Endothelial cell of umbilical vein (primary cell): ENCODE results near the gene C20orf202. TPM values are rescaled to one million over a fixed set of nuclear protein-coding genes. Genes with fewer than 3 reads are reported as not detected.
A peak's percentile ranks its signal among the peaks of the same experiment; 100 is the strongest.

Experiments used
- Bru-seq: library from RNA; stranded (reverse); fragments of 400-500 nt; gene quantifications from one replicate; lab custom pipeline; 2021; lab: Mats Ljungman, UMichigan
- BruChase-seq, 2 experiments: library from RNA; stranded (reverse); fragments of 400-500 nt; gene quantifications; one replicate each; lab custom pipeline; 2021; lab: Mats Ljungman, UMichigan
- BruUV-seq: library from RNA; stranded (reverse); fragments of 400-500 nt; replicated peaks from 2 replicates; lab custom pipeline; 2021; lab: Mats Ljungman, UMichigan
- CTCF ChIA-PET: fragments of 300-600, 350-600 bp; sonication (Branson Sonifier 250); formaldehyde crosslinking; loops from one replicate; lab custom pipeline; 2021; ENCODE audit warnings: antibody characterized with exemption, inconsistent platforms; lab: Charles Lee
- POLR2A ChIA-PET: fragments of 300-600, 350-600 bp; sonication (Branson Sonifier 250); formaldehyde crosslinking; loops from one replicate; lab custom pipeline; 2021; ENCODE audit warnings: antibody characterized with exemption, inconsistent platforms; lab: Charles Lee
- DNase-seq: peaks from one replicate; pipeline ENCODE4 v3.0.0-alpha.2; 2011; ENCODE audit warnings: low read depth, low spot score
- FAIRE-seq: peaks from 2 replicates; lab custom pipeline; 2011; peaks lifted over from hg19 to GRCh38; lab: Jason Lieb, UNC
- H2AFZ ChIP-seq: 2 replicates; pipeline ENCODE4 v1.6.0; 2012; ENCODE audit warnings: low read depth, low read length, control low read depth, inconsistent platforms
- H3K27ac ChIP-seq: 2 replicates; pipeline ENCODE4 v1.5.1; 2011; ENCODE audit warnings: low read depth, mild to moderate bottlenecking, control low read depth, low read length, moderate library complexity; ENCODE audit not compliant: insufficient read depth
- H3K27me3 ChIP-seq, 2 experiments: 2 replicates each; pipeline versions ENCODE4 v1.6.0 to v1.6.1; 2011; ENCODE audit warnings: low read length in 2 of 2, mixed read lengths in 1 of 2; ENCODE audit not compliant: control insufficient read depth in 2 of 2, insufficient read depth in 2 of 2
- H3K36me3 ChIP-seq, 2 experiments: 2 replicates in 1 of 2; 3 replicates in 1 of 2; pipeline ENCODE4 v1.5.1; 2011; ENCODE audit warnings: low read length in 2 of 2, mild to moderate bottlenecking in 1 of 2, moderate library complexity in 1 of 2; ENCODE audit not compliant: control insufficient read depth in 2 of 2, insufficient read depth in 2 of 2; ENCODE audit errors: extremely low read depth in 1 of 2
- H3K4me1 ChIP-seq: 3 replicates; pipeline ENCODE4 v1.5.1; 2011; ENCODE audit warnings: mild to moderate bottlenecking, low read length; ENCODE audit not compliant: control insufficient read depth, insufficient read depth; ENCODE audit errors: extremely low read depth
- H3K4me2 ChIP-seq: 2 replicates; pipeline ENCODE4 v1.6.1; 2011; ENCODE audit warnings: low read length, control low read depth, mixed read lengths; ENCODE audit not compliant: insufficient read depth
- H3K4me3 ChIP-seq, 3 experiments: fragments of 200-600 bp in 1 of 3; sonication (generic), shearing (Covaris generic) in 1 of 3; replicated peaks in 1 of 3; 2 replicates each; pipeline ENCODE4 v1.5.1; 2011 to 2016; ENCODE audit warnings: control low read depth in 3 of 3, low read length in 3 of 3, mild to moderate bottlenecking in 2 of 3, inconsistent platforms in 1 of 3, low read depth in 1 of 3, moderate library complexity in 1 of 3; ENCODE audit not compliant: insufficient read depth in 1 of 3
- H3K79me2 ChIP-seq: 2 replicates; pipeline ENCODE4 v1.6.0; 2012; ENCODE audit warnings: low read length, inconsistent platforms; ENCODE audit not compliant: control insufficient read depth, insufficient read depth
- H3K9ac ChIP-seq: replicated peaks from 2 replicates; pipeline ENCODE3; 2011; ENCODE audit warnings: low read length, control low read depth; ENCODE audit not compliant: insufficient read depth; ENCODE audit errors: extremely low read depth
- H3K9me1 ChIP-seq: replicated peaks from 3 replicates; pipeline ENCODE4 v1.6.0; 2011; ENCODE audit warnings: mild to moderate bottlenecking, low read length; ENCODE audit not compliant: control insufficient read depth, insufficient read depth; ENCODE audit errors: extremely low read depth
- H3K9me3 ChIP-seq: replicated peaks from 2 replicates; pipeline ENCODE4 v1.5.1; 2012; ENCODE audit warnings: low read length, inconsistent platforms; ENCODE audit not compliant: control insufficient read depth, insufficient read depth
- H4K20me1 ChIP-seq: replicated peaks from 2 replicates; pipeline ENCODE3; 2011; ENCODE audit warnings: mild to moderate bottlenecking, low read length; ENCODE audit not compliant: control insufficient read depth, insufficient read depth; ENCODE audit errors: extremely low read depth
- EZH2 ChIP-seq: IDR thresholded peaks from 2 replicates; pipeline ENCODE4 v1.6.1; 2012; ENCODE audit warnings: borderline replicate concordance, low read depth, mild to moderate bottlenecking, moderate library complexity, low read length, inconsistent platforms; ENCODE audit not compliant: severe bottlenecking
- FOS ChIP-seq: IDR thresholded peaks from 2 replicates; pipeline ENCODE4 v1.6.1; 2011; ENCODE audit warnings: mild to moderate bottlenecking, low read length, moderate library complexity, borderline replicate concordance; ENCODE audit not compliant: insufficient read depth
- GATA2 ChIP-seq: IDR thresholded peaks from 2 replicates; pipeline ENCODE4 v1.7.0; 2011; ENCODE audit warnings: low read depth, mild to moderate bottlenecking, moderate library complexity, mixed read lengths, low read length; ENCODE audit not compliant: insufficient read length, insufficient read depth
- JUN ChIP-seq: IDR thresholded peaks from 2 replicates; pipeline ENCODE4 v1.6.1; 2011; ENCODE audit warnings: borderline replicate concordance, low read depth; ENCODE audit not compliant: insufficient read length, insufficient read depth
- MAX ChIP-seq: IDR thresholded peaks from 2 replicates; pipeline ENCODE4 v1.6.1; 2011; ENCODE audit not compliant: insufficient read depth, insufficient read length
- MYC ChIP-seq: IDR thresholded peaks from one replicate; pipeline ENCODE4 v1.6.1; 2011; ENCODE audit warnings: mild to moderate bottlenecking, low read depth, low read length
- POLR2A ChIP-seq: IDR thresholded peaks from 2 replicates; pipeline ENCODE4 v1.6.1; 2012; ENCODE audit warnings: low read depth, mild to moderate bottlenecking, control low read depth, low read length
- POLR2AphosphoS5 ChIP-seq: IDR thresholded peaks from 2 replicates; pipeline ENCODE4 v1.6.1; 2012; ENCODE audit warnings: low read depth, mild to moderate bottlenecking, control low read depth, low read length, moderate library complexity; ENCODE audit not compliant: insufficient read depth
- dilution Hi-C: fragments of 300-500 bp; cut with MboI; formaldehyde crosslinking; loops from one replicate; pipeline ENCODE4 v1.15.0; 2019; ENCODE audit warnings: low sequenced_read_pairs; ENCODE audit not compliant: extremely low pct_ligation_motif_present
- intact Hi-C: fragments of 100-400 bp; cut with micrococcal nuclease; formaldehyde crosslinking; loops from one replicate; pipeline ENCODE4 v1.10.0; 2022
- long read RNA-seq: library from polyadenylated mRNA; stranded (forward); transcript quantifications from one replicate; pipeline ENCODE4 v2.0.0, GENCODE V29; 2021
- polyA minus RNA-seq, 3 experiments: library from RNA; depleted of rRNA, polyadenylated mRNA; stranded (reverse); fragments of >200 nt; gene quantifications; 1 replicate in 1 of 3; 2 replicates in 2 of 3; pipeline ENCODE4 v1.2.3, GENCODE V29; 2011
- polyA plus RNA-seq, 4 experiments: library from polyadenylated mRNA; depleted of rRNA in 3 of 4; stranded (reverse) in 3 of 4; unstranded in 1 of 4; fragments of >200 nt; gene quantifications; 2 replicates each; pipeline versions ENCODE4 v1.2.1 to v1.2.3, GENCODE V29; 2011 to 2012; ENCODE audit warnings: missing spikeins in 1 of 4
- total RNA-seq: library from RNA; stranded (reverse); gene quantifications from 2 replicates; pipeline ENCODE4 v1.2.3, GENCODE V29; 2021
- TF ChIP-seq, protein P1 (sequence below), 2 donors: IDR thresholded peaks; 1 replicate in 1 of 2; 2 replicates in 1 of 2; pipeline ENCODE4 v1.5.1; 2011; ENCODE audit warnings: low read length in 2 of 2, mild to moderate bottlenecking in 2 of 2, moderate library complexity in 2 of 2, control low read depth in 1 of 2, inconsistent platforms in 1 of 2, low read depth in 1 of 2; ENCODE audit not compliant: insufficient read depth in 1 of 2; ENCODE audit errors: extremely low read depth in 1 of 2

Gene C20orf202
- not detected in 2 replicates for total RNA-seq
- not detected in 2 replicates for polyA plus RNA-seq
- 0.04 TPM in 1 of 2 replicates, not detected in the other for polyA plus RNA-seq (2011; cell fraction: cytosol; rRNA removed)
- polyA plus RNA-seq (2011; cell fraction: nucleus; rRNA removed): 0.09 TPM in 1 of 2 replicates, not detected in the other
- not detected in 2 replicates for polyA plus RNA-seq (2012)
- polyA minus RNA-seq: not detected in 2 replicates
- not detected for polyA minus RNA-seq (2011; cell fraction: cytosol; rRNA and poly(A)+ RNA removed)
- polyA minus RNA-seq (2011; cell fraction: nucleus; rRNA and poly(A)+ RNA removed): not detected in 2 replicates
- Bru-seq, nascent RNA: not detected
- percentile 22 among the genes with signal in this experiment for BruChase-seq, experiment 1, labeled RNA remaining after a 6-hour chase
- BruChase-seq, experiment 2, labeled RNA remaining after a 2-hour chase: not detected
- long read RNA-seq: 0 reads

GRCh38 chr20:1202762-1203504 lies at the start of gene C20orf202:
C20orf202 (plus strand) TSS chr20:1203454; CDS start chr20:1203586, 132 bp downstream.
- dilution Hi-C loops: no loop called here
- H3K36me3 ChIP-seq: no peaks in the 10 kb centered on the region
- FAIRE-seq: no peak
- TF ChIP-seq JUN (no peak), FOS (no peak), POLR2AphosphoS5 (no peak), MAX (no peak), GATA2 (no peak), EZH2 (no peak), MYC (no peak), POLR2A (no peak)
- TF ChIP-seq, protein P1, sequence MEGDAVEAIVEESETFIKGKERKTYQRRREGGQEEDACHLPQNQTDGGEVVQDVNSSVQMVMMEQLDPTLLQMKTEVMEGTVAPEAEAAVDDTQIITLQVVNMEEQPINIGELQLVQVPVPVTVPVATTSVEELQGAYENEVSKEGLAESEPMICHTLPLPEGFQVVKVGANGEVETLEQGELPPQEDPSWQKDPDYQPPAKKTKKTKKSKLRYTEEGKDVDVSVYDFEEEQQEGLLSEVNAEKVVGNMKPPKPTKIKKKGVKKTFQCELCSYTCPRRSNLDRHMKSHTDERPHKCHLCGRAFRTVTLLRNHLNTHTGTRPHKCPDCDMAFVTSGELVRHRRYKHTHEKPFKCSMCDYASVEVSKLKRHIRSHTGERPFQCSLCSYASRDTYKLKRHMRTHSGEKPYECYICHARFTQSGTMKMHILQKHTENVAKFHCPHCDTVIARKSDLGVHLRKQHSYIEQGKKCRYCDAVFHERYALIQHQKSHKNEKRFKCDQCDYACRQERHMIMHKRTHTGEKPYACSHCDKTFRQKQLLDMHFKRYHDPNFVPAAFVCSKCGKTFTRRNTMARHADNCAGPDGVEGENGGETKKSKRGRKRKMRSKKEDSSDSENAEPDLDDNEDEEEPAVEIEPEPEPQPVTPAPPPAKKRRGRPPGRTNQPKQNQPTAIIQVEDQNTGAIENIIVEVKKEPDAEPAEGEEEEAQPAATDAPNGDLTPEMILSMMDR (IDR thresholded peaks at IDR 0.05; ENCODE audit: extremely low read depth in 1 of 2, insufficient read depth in 1 of 2, low read depth in 1 of 2, low read length in 2 of 2): no peak
- POLR2A ChIA-PET: no interaction called here
- no peak within 1 kb of the TSS for H3K4me2 ChIP-seq
- CTCF ChIA-PET: interaction anchor here (0.6 to 1.7 kb wide), 3 partner anchors 10 to 301 kb away, joined by 4 to 11 read pairs (median 5); no protein-coding TSS in a partner anchor
- no peaks in the 10 kb centered on the region for H4K20me1 ChIP-seq
- H3K27ac ChIP-seq: no peak within 1 kb of the TSS
- H3K9ac ChIP-seq: no peak within 1 kb of the TSS
- H2AFZ ChIP-seq: no peak within 1 kb of the TSS
- no peaks in the 10 kb centered on the region for H3K9me1 ChIP-seq
- DNase-seq: no peak
- no peaks in the 10 kb centered on the region for H3K9me3 ChIP-seq
- intact Hi-C loops: no loop called here
- no peaks in the 10 kb centered on the region for H3K79me2 ChIP-seq
- H3K4me3 ChIP-seq: no peak within 1 kb of the TSS
- H3K4me1 ChIP-seq: no peaks in the 10 kb centered on the region
- BruUV-seq: no TSS peak
- H3K27me3 ChIP-seq: peaks cover 10 to 12% of the 10 kb centered on the region in 2 experiments
